Bronchial epithelial cell (primary cell): ENCODE data around the gene KLK4. TPM values are rescaled to one million over a fixed set of nuclear protein-coding genes. Genes with fewer than 3 reads are reported as not detected.
A peak's percentile ranks its signal among the peaks of the same experiment; 100 is the strongest.

Experiments used
- DNase-seq: peaks from one replicate; pipeline ENCODE4 v3.0.0-alpha.2; 2010; ENCODE audit warnings: low read depth
- FAIRE-seq: peaks from 2 replicates; lab custom pipeline; 2011; peaks lifted over from hg19 to GRCh38; lab: Jason Lieb, UNC
- H3K27me3 ChIP-seq: 2 replicates; pipeline ENCODE4 v1.5.1; 2011; ENCODE audit warnings: low read length; ENCODE audit not compliant: control insufficient read depth, insufficient read depth
- H3K36me3 ChIP-seq: 2 replicates; pipeline ENCODE4 v1.5.1; 2011; ENCODE audit warnings: low read length; ENCODE audit not compliant: control insufficient read depth, insufficient read depth
- H3K4me3 ChIP-seq: 2 replicates; pipeline ENCODE4 v1.5.1; 2011; ENCODE audit warnings: mild to moderate bottlenecking, low read depth, low read length, control low read depth
- total RNA-seq: library from RNA; depleted of rRNA; stranded (reverse); fragments of >200 nt; gene quantifications from 2 replicates; pipeline ENCODE4 v1.2.1, GENCODE V29; 2014
- TF ChIP-seq, protein P1 (sequence below): IDR thresholded peaks from 2 replicates; pipeline ENCODE4 v1.5.1; 2011; ENCODE audit warnings: mild to moderate bottlenecking, moderate library complexity, low read length, control low read depth, inconsistent platforms; ENCODE audit not compliant: insufficient read depth, severe bottlenecking

The KLK4 gene
- total RNA-seq, 1 donor from 2014 or later = not detected

DNA sequence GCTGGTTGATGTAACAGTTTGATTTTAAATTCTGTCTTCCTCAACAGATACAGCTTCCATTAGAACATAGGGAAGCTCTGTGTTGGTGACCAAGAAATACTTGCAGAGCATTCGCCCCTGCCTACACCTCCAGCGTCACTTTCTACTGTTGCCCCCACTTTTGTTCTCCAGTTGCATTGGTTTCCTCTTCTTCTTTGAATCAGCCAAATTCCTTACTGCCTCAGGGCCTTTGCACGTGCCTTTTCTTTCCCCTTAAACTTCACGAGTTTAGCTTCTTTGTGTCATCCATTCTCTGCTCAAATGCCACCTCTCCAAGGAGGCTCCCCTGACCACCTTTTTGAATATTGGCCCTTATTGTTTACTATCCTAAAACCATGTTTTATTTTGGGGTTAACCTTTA, 35.9 kb upstream of the KLK4 start:
- no peaks in the 10 kb centered on the region for H3K27me3 ChIP-seq
- FAIRE-seq (no peak), DNase-seq (no peak)
- H3K36me3 ChIP-seq = no peaks in the 10 kb centered on the region
- no peak overlapping the region for H3K4me3 ChIP-seq
- TF ChIP-seq, protein P1, sequence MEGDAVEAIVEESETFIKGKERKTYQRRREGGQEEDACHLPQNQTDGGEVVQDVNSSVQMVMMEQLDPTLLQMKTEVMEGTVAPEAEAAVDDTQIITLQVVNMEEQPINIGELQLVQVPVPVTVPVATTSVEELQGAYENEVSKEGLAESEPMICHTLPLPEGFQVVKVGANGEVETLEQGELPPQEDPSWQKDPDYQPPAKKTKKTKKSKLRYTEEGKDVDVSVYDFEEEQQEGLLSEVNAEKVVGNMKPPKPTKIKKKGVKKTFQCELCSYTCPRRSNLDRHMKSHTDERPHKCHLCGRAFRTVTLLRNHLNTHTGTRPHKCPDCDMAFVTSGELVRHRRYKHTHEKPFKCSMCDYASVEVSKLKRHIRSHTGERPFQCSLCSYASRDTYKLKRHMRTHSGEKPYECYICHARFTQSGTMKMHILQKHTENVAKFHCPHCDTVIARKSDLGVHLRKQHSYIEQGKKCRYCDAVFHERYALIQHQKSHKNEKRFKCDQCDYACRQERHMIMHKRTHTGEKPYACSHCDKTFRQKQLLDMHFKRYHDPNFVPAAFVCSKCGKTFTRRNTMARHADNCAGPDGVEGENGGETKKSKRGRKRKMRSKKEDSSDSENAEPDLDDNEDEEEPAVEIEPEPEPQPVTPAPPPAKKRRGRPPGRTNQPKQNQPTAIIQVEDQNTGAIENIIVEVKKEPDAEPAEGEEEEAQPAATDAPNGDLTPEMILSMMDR = no peak

DNA sequence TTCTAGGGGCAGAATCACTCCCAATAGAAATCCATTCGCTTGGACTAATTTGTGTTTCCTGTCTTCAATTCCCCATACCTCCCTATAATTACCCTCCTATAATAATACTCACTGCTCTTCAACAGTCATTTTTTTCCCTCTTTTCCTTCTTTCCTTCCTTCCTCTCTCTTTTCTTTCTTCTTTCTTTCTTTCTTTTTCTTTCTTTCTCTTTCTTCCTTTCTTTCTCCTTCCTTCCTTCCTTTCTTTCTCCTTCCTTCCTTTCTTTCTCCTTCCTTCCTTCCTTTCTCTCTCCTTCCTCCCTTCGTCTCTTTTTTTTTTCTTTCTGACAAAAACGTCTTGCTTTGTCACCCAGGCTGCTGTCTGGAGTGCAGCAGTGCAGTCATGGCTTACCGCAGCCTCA, 33.6 kb upstream of the KLK4 start:
- TF ChIP-seq, protein P1 = no peak
- H3K27me3 ChIP-seq = no peaks in the 10 kb centered on the region
- no peak overlapping the region for H3K4me3 ChIP-seq
- no peak for DNase-seq
- FAIRE-seq = no peak
- no peaks in the 10 kb centered on the region for H3K36me3 ChIP-seq

DNA sequence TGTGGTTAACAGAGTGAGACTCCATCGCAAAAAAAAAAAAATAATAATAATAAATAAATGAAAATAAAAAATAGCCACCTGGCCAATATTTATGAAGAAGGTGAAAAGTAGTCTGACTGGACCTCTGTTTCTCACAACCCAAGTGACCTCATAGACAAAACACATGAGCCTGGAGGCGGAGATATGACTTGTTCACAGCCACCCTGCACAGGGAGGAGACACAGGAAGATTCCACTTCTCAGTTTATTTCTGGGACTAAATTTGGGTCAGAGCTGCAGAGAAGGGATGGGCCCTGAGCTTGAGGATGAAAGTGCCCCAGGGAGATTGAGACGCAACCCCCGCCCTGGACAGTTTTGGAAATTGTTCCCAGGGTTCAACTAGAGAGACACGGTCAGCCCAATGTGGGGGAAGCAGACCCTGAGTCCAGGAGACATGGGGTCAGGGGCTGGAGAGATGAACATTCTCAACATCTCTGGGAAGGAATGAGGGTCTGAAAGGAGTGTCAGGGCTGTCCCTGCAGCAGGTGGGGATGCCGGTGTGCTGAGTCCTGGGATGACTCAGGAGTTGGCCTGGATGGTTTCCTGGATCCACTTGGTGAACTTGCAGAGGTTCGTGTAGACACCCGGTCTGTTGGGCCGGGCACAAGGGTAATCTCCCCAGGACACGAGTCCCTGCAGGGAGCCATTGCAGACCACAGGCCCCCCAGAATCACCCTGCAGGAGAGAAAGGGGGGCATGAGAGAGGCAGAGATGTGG, 32.1 kb upstream of the KLK4 start:
- TF ChIP-seq, protein P1 = no peak
- no peaks in the 10 kb centered on the region for H3K27me3 ChIP-seq
- peak; percentile 37 for DNase-seq
- FAIRE-seq = no peak
- H3K36me3 ChIP-seq = no peaks in the 10 kb centered on the region
- no peak overlapping the region for H3K4me3 ChIP-seq

DNA sequence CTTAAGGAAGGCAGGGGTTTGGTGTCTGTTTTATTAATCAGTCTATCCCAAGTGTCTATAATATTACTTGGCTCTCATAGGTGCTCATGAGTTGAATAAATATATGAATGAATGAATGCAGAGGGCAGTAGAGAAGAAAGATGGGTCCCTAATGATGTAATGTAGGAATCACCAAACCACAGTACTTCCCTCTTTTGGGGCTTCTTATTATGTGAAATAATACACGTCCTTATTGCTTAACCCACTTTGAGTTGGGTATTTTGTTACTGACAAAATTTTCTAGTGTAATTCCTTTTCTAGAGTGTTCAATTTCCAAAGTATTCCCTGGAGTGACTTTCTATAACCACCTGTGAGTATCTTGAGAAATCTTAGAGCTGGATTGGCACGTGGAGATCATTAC, 28.4 kb upstream of the KLK4 start:
- TF ChIP-seq, protein P1 = no peak
- no peak for FAIRE-seq
- Histone ChIP-seq H3K4me3 (no peak overlapping the region), H3K36me3 (no peaks in the 10 kb centered on the region), H3K27me3 (no peaks in the 10 kb centered on the region)
- DNase-seq = no peak

DNA sequence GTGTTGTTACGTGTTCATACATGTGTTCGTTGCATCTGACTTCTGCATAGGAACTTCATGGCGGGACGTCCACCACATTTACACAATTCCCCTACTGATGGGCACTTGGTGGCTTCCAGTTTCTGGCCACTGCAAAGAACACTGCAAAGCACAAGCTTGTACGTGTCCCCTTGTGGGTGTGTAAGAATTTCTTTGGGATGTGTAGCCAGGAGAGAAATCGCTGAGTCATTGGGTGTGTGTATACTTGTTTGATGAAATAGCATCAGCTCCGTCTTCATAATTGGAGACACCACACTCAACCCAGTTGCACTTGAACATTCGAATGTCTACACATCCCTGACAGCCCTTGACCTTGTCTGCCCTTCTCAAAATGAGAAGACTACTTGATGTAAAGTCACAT, 22.4 kb upstream of the KLK4 start:
- TF ChIP-seq, protein P1 = no peak
- Histone ChIP-seq H3K4me3 (no peak overlapping the region), H3K27me3 (peaks cover 2% of the 10 kb centered on the region), H3K36me3 (no peaks in the 10 kb centered on the region)
- peak; percentile 97 for FAIRE-seq
- peak; percentile 93 for DNase-seq

DNA sequence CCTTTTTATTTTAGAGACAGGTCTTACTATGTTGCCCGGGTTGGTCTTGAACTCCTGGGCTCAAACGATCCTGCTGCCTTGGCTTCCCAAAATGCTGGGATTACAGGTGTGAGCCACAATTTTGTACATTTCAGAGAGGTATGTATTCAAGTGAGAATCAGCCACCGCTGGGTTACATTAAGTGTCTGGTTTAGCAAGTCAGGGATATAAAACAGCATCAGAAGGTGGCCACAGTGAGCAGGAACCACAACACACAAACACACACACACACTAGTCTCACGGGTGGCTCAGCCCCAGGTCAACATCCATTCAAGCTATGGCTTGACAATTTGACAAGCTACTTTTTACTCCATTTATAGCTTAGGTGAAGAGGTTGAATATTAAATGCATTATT, 21.5 kb upstream of the KLK4 start:
- DNase-seq (peak; percentile 12), FAIRE-seq (no peak)
- H3K27me3 ChIP-seq = peaks cover 3% of the 10 kb centered on the region
- H3K36me3 ChIP-seq = no peaks in the 10 kb centered on the region
- no peak overlapping the region for H3K4me3 ChIP-seq
- TF ChIP-seq, protein P1 = no peak
